A549 (cell line): ENCODE results near the gene TRNT1. TPM values are rescaled to one million over a fixed set of nuclear protein-coding genes. Genes with fewer than 3 reads are reported as not detected.
A peak's percentile ranks its signal among the peaks of the same experiment; 100 is the strongest.

Experiments used
- BHLHE40 ChIP-seq: IDR thresholded peaks from 2 replicates; pipeline ENCODE4 v1.6.1; 2012; ENCODE audit warnings: low read depth, low read length, inconsistent platforms
- CBX8 ChIP-seq: fragments of 200-600 bp; sonication (generic); IDR thresholded peaks from 2 replicates; pipeline ENCODE4 v1.6.1; 2016
- CHD4 ChIP-seq: fragments of 200-600 bp; sonication (generic); IDR thresholded peaks from 2 replicates; pipeline ENCODE4 v1.6.1; 2016; ENCODE audit warnings: antibody characterized with exemption, mild to moderate bottlenecking, borderline replicate concordance
- EHMT2 ChIP-seq: fragments of 200-600 bp; sonication (generic); IDR thresholded peaks from 2 replicates; pipeline ENCODE4 v1.6.1; 2016; ENCODE audit warnings: antibody characterized with exemption, low read depth, mild to moderate bottlenecking, moderate library complexity
- EP300 ChIP-seq, 2 experiments: fragments of >200 bp; sonication (Bioruptor Twin); formaldehyde crosslinking; IDR thresholded peaks; 2 replicates in 1 of 2; 3 replicates in 1 of 2; pipeline ENCODE4 v1.6.1; 2016 to 2017
- FOSB ChIP-seq: fragments of 250-450 bp; sonication (Bioruptor Pico); IDR thresholded peaks from 2 replicates; pipeline ENCODE4 v1.5.0; 2020; ENCODE audit warnings: mild to moderate bottlenecking, moderate library complexity
- FOXS1 ChIP-seq: fragments of 250-450 bp; sonication (Bioruptor Pico); IDR thresholded peaks from 2 replicates; pipeline ENCODE4 v1.5.0; 2020; ENCODE audit warnings: mild to moderate bottlenecking, moderate library complexity
- GATA3 ChIP-seq: IDR thresholded peaks from 2 replicates; pipeline ENCODE4 v1.6.1; 2012; ENCODE audit warnings: borderline replicate concordance
- HDAC2 ChIP-seq: fragments of 200-600 bp; sonication (generic); IDR thresholded peaks from 2 replicates; pipeline ENCODE4 v1.6.1; 2016
- HEYL ChIP-seq: fragments of 250-450 bp; sonication (Bioruptor Pico); IDR thresholded peaks from 2 replicates; pipeline ENCODE4 v1.8.0; 2021; ENCODE audit warnings: mild to moderate bottlenecking, moderate library complexity
- HOXA7 ChIP-seq: fragments of 250-450 bp; sonication (Bioruptor Pico); IDR thresholded peaks from 2 replicates; pipeline ENCODE4 v1.5.0; 2020; ENCODE audit warnings: mild to moderate bottlenecking, moderate library complexity
- HOXB5 ChIP-seq: fragments of 250-450 bp; sonication (Bioruptor Pico); IDR thresholded peaks from 2 replicates; pipeline ENCODE4 v1.5.0; 2020; ENCODE audit warnings: mild to moderate bottlenecking, moderate library complexity
- KDM1A ChIP-seq: fragments of 200-600 bp; sonication (generic); IDR thresholded peaks from 2 replicates; pipeline ENCODE4 v1.6.1; 2016; ENCODE audit warnings: low read depth, mild to moderate bottlenecking
- KDM5A ChIP-seq: fragments of 200-600 bp; sonication (generic); IDR thresholded peaks from 2 replicates; pipeline ENCODE4 v1.6.1; 2016; ENCODE audit warnings: antibody characterized with exemption, mild to moderate bottlenecking
- MAFK ChIP-seq: fragments of 450-650 bp; IDR thresholded peaks from 2 replicates; pipeline ENCODE4 v1.6.1; 2014; ENCODE audit not compliant: partially characterized antibody
- MYC ChIP-seq: IDR thresholded peaks from 2 replicates; pipeline ENCODE4 v1.6.1; 2012; ENCODE audit warnings: mild to moderate bottlenecking, inconsistent platforms, low read length, improper control_type of control experiment, borderline replicate concordance
- NFE2L2 ChIP-seq: fragments of 150-350 bp; conservative IDR thresholded peaks from 2 replicates; pipeline ENCODE4 v1.6.1; 2014; ENCODE audit warnings: low read length
- NPAS2 ChIP-seq: fragments of 250-450 bp; sonication (Bioruptor Pico); IDR thresholded peaks from 2 replicates; pipeline ENCODE4 v1.8.0; 2022; ENCODE audit warnings: mild to moderate bottlenecking, moderate library complexity, borderline replicate concordance
- PHF8 ChIP-seq: fragments of 200-600 bp; sonication (generic); IDR thresholded peaks from 2 replicates; pipeline ENCODE4 v1.6.1; 2016; ENCODE audit warnings: low read depth, mild to moderate bottlenecking, antibody characterized with exemption, moderate library complexity, borderline replicate concordance
- POLR2A ChIP-seq: IDR thresholded peaks from 2 replicates; pipeline ENCODE4 v1.6.1; 2012; ENCODE audit warnings: mild to moderate bottlenecking, low read length
- POLR2AphosphoS2 ChIP-seq: conservative IDR thresholded peaks from 2 replicates; pipeline ENCODE4 v1.6.1; 2012; ENCODE audit warnings: low read length, improper control_type of control experiment, inconsistent platforms
- RCOR1 ChIP-seq: fragments of 150-350 bp; IDR thresholded peaks from 2 replicates; pipeline ENCODE4 v1.6.1; 2014; ENCODE audit warnings: antibody characterized with exemption, low read length, low read depth
- RFX5 ChIP-seq: fragments of 450-650 bp; IDR thresholded peaks from 2 replicates; pipeline ENCODE4 v1.7.1; 2014; ENCODE audit warnings: antibody characterized with exemption, mild to moderate bottlenecking, moderate library complexity
- TP53 ChIP-seq: fragments of 250-450 bp; sonication (Bioruptor Pico); IDR thresholded peaks from 2 replicates; pipeline ENCODE4 v1.5.0; 2021; ENCODE audit warnings: mild to moderate bottlenecking, moderate library complexity
- ZC3H11A ChIP-seq: fragments of 450-650 bp; IDR thresholded peaks from 2 replicates; pipeline ENCODE4 v1.6.1; 2014; ENCODE audit warnings: antibody characterized with exemption, mild to moderate bottlenecking
- ZSCAN20 ChIP-seq: fragments of 250-450 bp; sonication (Bioruptor Pico); IDR thresholded peaks from 2 replicates; pipeline ENCODE4 v1.8.0; 2022; ENCODE audit warnings: mild to moderate bottlenecking, moderate library complexity
- polyA plus RNA-seq, 4 experiments: library from polyadenylated mRNA; depleted of rRNA in 3 of 4; stranded (reverse); fragments of >200 nt; fragmentation: RNase III in 1 of 4; extraction: RNeasy Plus Mini Kit Qiagen cat#74134 plus additional on column Dnase treatment in 1 of 4; gene quantifications; 2 replicates in 3 of 4; 3 replicates in 1 of 4; pipeline ENCODE4 v1.2.3, GENCODE V29; 2011 to 2017
- TF ChIP-seq, protein P1 (sequence below): fragments of 150-350 bp; IDR thresholded peaks from 2 replicates; pipeline ENCODE4 v1.6.1; 2014; ENCODE audit warnings: low read depth, mild to moderate bottlenecking, low read length
- TF ChIP-seq, protein P2 (sequence below): fragments of 200-600 bp; sonication (generic); IDR thresholded peaks from 2 replicates; pipeline ENCODE4 v1.6.1; 2016; ENCODE audit warnings: antibody characterized with exemption, mild to moderate bottlenecking, moderate library complexity
- TF ChIP-seq, protein P3 (sequence below): fragments of 250-450 bp; sonication (Bioruptor Pico); IDR thresholded peaks from 2 replicates; pipeline ENCODE4 v1.5.0; 2020; ENCODE audit warnings: low read depth, mild to moderate bottlenecking, moderate library complexity
- TF ChIP-seq, protein P4 (sequence below): IDR thresholded peaks from 2 replicates; pipeline ENCODE4 v1.6.1; 2012; ENCODE audit warnings: low read depth, borderline replicate concordance
- TF ChIP-seq, protein P5 (sequence below): IDR thresholded peaks from 2 replicates; pipeline ENCODE4 v1.6.1; 2012
- TF ChIP-seq, protein P6 (sequence below): fragments of 450-650 bp; IDR thresholded peaks from 2 replicates; pipeline ENCODE4 v1.6.1; 2014; ENCODE audit warnings: antibody characterized with exemption
- TF ChIP-seq, protein P7 (sequence below): IDR thresholded peaks from 2 replicates; pipeline ENCODE4 v1.6.1; 2012
- TF ChIP-seq, protein P8 (sequence below): fragments of >200 bp; sonication (Bioruptor Twin); formaldehyde crosslinking; IDR thresholded peaks from 3 replicates; pipeline ENCODE4 v1.5.1; 2016

The TRNT1 gene
- polyA plus RNA-seq, 2 of the 4 experiments (the other 2 are of a cell fraction), result 25.7 to 32.0 TPM

DNA sequence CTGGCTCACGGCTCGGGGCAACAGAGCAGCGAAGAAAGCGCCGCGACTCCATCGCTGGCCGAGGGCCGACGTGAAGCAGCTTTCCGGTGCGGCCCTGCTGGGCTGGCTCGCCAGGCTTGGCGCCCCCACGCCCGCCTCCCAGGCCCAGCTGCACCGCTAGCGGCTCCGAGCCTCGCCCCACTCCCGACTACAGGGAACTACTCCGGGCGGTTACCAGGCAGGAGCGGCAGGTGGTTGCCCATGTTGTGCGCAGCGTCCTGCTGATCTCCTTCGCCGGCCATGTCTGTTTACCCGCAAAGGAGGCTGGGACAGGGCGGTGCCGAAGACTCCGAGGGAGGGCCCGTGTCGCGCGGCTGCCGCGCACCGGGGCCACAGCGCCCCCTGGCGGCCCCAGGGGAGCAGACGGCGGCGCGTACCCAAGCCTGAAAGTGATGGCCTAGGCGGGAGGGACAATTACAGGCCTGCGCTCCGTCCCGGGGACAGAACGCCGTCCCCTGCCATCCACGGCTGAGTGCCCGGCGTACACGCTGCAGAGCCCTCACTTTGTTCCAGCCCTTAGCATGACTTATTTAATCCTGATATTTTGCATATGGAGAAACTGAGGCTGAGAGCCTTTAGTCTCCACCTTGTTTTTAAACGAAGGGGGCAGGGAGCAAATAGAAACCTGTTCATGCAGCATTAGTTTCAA, 52.8 kb downstream of the TRNT1 start, which contains the start of gene CRBN (continued):
- TF ChIP-seq, protein P1, sequence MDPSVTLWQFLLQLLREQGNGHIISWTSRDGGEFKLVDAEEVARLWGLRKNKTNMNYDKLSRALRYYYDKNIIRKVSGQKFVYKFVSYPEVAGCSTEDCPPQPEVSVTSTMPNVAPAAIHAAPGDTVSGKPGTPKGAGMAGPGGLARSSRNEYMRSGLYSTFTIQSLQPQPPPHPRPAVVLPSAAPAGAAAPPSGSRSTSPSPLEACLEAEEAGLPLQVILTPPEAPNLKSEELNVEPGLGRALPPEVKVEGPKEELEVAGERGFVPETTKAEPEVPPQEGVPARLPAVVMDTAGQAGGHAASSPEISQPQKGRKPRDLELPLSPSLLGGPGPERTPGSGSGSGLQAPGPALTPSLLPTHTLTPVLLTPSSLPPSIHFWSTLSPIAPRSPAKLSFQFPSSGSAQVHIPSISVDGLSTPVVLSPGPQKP, result no peak
- TF ChIP-seq ZC3H11A (no peak), MYC (peak; percentile 72; the same call in 1 of the 2 replicates), POLR2A (peak; percentile 69), RFX5 (no peak), NFE2L2 (no peak), CHD4 (no peak), HEYL (CRISPR knock-in tag) (no peak), HOXB5 (no peak), HOXA7 (CRISPR knock-in tag) (no peak), BHLHE40 (no peak), MAFK (no peak), HDAC2 (peak; percentile 99), FOXS1 (CRISPR knock-in tag) (no peak), ZSCAN20 (CRISPR knock-in tag) (no peak), PHF8 (peak; percentile 87), FOSB (no peak), CBX8 (no peak), KDM1A (no peak), EP300 (IDR thresholded peaks at IDR 0.05) (no peak), RCOR1 (no peak), POLR2AphosphoS2 (no peak), KDM5A (peak; percentile 100), TP53 (CRISPR knock-in tag) (no peak), EHMT2 (no peak), GATA3 (peak; percentile 59), NPAS2 (CRISPR knock-in tag) (no peak)
- TF ChIP-seq, protein P2, sequence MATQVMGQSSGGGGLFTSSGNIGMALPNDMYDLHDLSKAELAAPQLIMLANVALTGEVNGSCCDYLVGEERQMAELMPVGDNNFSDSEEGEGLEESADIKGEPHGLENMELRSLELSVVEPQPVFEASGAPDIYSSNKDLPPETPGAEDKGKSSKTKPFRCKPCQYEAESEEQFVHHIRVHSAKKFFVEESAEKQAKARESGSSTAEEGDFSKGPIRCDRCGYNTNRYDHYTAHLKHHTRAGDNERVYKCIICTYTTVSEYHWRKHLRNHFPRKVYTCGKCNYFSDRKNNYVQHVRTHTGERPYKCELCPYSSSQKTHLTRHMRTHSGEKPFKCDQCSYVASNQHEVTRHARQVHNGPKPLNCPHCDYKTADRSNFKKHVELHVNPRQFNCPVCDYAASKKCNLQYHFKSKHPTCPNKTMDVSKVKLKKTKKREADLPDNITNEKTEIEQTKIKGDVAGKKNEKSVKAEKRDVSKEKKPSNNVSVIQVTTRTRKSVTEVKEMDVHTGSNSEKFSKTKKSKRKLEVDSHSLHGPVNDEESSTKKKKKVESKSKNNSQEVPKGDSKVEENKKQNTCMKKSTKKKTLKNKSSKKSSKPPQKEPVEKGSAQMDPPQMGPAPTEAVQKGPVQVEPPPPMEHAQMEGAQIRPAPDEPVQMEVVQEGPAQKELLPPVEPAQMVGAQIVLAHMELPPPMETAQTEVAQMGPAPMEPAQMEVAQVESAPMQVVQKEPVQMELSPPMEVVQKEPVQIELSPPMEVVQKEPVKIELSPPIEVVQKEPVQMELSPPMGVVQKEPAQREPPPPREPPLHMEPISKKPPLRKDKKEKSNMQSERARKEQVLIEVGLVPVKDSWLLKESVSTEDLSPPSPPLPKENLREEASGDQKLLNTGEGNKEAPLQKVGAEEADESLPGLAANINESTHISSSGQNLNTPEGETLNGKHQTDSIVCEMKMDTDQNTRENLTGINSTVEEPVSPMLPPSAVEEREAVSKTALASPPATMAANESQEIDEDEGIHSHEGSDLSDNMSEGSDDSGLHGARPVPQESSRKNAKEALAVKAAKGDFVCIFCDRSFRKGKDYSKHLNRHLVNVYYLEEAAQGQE, result no peak
- TF ChIP-seq, protein P3, sequence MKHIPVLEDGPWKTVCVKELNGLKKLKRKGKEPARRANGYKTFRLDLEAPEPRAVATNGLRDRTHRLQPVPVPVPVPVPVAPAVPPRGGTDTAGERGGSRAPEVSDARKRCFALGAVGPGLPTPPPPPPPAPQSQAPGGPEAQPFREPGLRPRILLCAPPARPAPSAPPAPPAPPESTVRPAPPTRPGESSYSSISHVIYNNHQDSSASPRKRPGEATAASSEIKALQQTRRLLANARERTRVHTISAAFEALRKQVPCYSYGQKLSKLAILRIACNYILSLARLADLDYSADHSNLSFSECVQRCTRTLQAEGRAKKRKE (CRISPR knock-in tag), result no peak
- TF ChIP-seq, protein P4, sequence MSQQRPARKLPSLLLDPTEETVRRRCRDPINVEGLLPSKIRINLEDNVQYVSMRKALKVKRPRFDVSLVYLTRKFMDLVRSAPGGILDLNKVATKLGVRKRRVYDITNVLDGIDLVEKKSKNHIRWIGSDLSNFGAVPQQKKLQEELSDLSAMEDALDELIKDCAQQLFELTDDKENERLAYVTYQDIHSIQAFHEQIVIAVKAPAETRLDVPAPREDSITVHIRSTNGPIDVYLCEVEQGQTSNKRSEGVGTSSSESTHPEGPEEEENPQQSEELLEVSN, result no peak
- TF ChIP-seq, protein P5, sequence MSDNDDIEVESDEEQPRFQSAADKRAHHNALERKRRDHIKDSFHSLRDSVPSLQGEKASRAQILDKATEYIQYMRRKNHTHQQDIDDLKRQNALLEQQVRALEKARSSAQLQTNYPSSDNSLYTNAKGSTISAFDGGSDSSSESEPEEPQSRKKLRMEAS, result peak; percentile 82
- TF ChIP-seq, protein P6, sequence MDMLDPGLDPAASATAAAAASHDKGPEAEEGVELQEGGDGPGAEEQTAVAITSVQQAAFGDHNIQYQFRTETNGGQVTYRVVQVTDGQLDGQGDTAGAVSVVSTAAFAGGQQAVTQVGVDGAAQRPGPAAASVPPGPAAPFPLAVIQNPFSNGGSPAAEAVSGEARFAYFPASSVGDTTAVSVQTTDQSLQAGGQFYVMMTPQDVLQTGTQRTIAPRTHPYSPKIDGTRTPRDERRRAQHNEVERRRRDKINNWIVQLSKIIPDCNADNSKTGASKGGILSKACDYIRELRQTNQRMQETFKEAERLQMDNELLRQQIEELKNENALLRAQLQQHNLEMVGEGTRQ, result no peak
- TF ChIP-seq, protein P7, sequence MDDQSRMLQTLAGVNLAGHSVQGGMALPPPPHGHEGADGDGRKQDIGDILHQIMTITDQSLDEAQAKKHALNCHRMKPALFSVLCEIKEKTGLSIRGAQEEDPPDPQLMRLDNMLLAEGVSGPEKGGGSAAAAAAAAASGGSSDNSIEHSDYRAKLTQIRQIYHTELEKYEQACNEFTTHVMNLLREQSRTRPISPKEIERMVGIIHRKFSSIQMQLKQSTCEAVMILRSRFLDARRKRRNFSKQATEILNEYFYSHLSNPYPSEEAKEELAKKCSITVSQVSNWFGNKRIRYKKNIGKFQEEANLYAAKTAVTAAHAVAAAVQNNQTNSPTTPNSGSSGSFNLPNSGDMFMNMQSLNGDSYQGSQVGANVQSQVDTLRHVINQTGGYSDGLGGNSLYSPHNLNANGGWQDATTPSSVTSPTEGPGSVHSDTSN, result peak; percentile 51; the same call in 1 of the 2 replicates
- TF ChIP-seq, protein P8, sequence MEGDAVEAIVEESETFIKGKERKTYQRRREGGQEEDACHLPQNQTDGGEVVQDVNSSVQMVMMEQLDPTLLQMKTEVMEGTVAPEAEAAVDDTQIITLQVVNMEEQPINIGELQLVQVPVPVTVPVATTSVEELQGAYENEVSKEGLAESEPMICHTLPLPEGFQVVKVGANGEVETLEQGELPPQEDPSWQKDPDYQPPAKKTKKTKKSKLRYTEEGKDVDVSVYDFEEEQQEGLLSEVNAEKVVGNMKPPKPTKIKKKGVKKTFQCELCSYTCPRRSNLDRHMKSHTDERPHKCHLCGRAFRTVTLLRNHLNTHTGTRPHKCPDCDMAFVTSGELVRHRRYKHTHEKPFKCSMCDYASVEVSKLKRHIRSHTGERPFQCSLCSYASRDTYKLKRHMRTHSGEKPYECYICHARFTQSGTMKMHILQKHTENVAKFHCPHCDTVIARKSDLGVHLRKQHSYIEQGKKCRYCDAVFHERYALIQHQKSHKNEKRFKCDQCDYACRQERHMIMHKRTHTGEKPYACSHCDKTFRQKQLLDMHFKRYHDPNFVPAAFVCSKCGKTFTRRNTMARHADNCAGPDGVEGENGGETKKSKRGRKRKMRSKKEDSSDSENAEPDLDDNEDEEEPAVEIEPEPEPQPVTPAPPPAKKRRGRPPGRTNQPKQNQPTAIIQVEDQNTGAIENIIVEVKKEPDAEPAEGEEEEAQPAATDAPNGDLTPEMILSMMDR, result peak; percentile 90
